Loucy (cell line): ENCODE measurements around the gene GRIK2.

Experiments used
- H2AFZ ChIP-seq: fragments of 200-600 bp; sonication (generic); 2 replicates; pipeline ENCODE4 v1.6.0; 2016; ENCODE audit warnings: antibody characterized with exemption, mild to moderate bottlenecking, low read length, moderate library complexity
- H3F3A ChIP-seq: fragments of 200-600 bp; 2 replicates; pipeline ENCODE4 v1.6.0; 2016; ENCODE audit warnings: antibody characterized with exemption, low read depth, mild to moderate bottlenecking
- H3K27me3 ChIP-seq: fragments of 200-600 bp; sonication (generic); 2 replicates; pipeline ENCODE4 v1.6.1; 2014; ENCODE audit warnings: low read length, mild to moderate bottlenecking; ENCODE audit not compliant: insufficient read depth, poor library complexity, severe bottlenecking
- H3K36me3 ChIP-seq: fragments of 200-600 bp; sonication (generic); 2 replicates; pipeline ENCODE4 v1.6.1; 2016; ENCODE audit warnings: low read length; ENCODE audit not compliant: insufficient read depth
- H3K4me1 ChIP-seq: fragments of 200-600 bp; sonication (generic); 2 replicates; pipeline ENCODE4 v1.5.1; 2014; ENCODE audit warnings: low read length, mild to moderate bottlenecking; ENCODE audit not compliant: insufficient read depth, poor library complexity, severe bottlenecking
- H3K4me2 ChIP-seq: fragments of 200-600 bp; sonication (generic); 2 replicates; pipeline ENCODE4 v1.6.0; 2014; ENCODE audit warnings: antibody characterized with exemption, low read length, low read depth, mild to moderate bottlenecking; ENCODE audit not compliant: poor library complexity, severe bottlenecking
- H3K4me3 ChIP-seq: fragments of 200-600 bp; sonication (generic); 2 replicates; pipeline ENCODE4 v1.5.1; 2014; ENCODE audit warnings: low read length, mild to moderate bottlenecking, mixed read lengths; ENCODE audit not compliant: poor library complexity, severe bottlenecking
- H3K79me2 ChIP-seq: fragments of 200-600 bp; sonication (generic); 2 replicates; pipeline ENCODE4 v1.6.1; 2014; ENCODE audit warnings: low read length; ENCODE audit not compliant: insufficient read depth
- H3K9ac ChIP-seq: fragments of 200-600 bp; sonication (generic); 2 replicates; pipeline ENCODE4 v1.6.0; 2014; ENCODE audit warnings: mild to moderate bottlenecking, low read depth, low read length, moderate library complexity; ENCODE audit not compliant: poor library complexity, severe bottlenecking
- H3K9me2 ChIP-seq: fragments of 200-600 bp; sonication (generic); replicated peaks from 2 replicates; pipeline ENCODE4 v1.6.1; 2016; ENCODE audit warnings: low read depth, low read length, mixed read lengths
- H3K9me3 ChIP-seq: fragments of 200-600 bp; sonication (generic); 2 replicates; pipeline ENCODE4 v1.6.1; 2014; ENCODE audit warnings: mild to moderate bottlenecking, antibody characterized with exemption, low read length, low read depth; ENCODE audit not compliant: insufficient read depth
- H4K20me1 ChIP-seq: fragments of 200-600 bp; sonication (generic); 2 replicates; pipeline ENCODE4 v1.6.0; 2014; ENCODE audit warnings: antibody characterized with exemption, low read length, mild to moderate bottlenecking; ENCODE audit not compliant: insufficient read depth, poor library complexity, severe bottlenecking
- EZH2phosphoT487 ChIP-seq: fragments of 200-600 bp; IDR thresholded peaks from 2 replicates; pipeline ENCODE4 v1.6.1; 2018; ENCODE audit warnings: antibody characterized with exemption, mild to moderate bottlenecking, moderate library complexity, borderline replicate concordance
- TF ChIP-seq, protein P1 (sequence below): fragments of 200-600 bp; sonication (generic); conservative IDR thresholded peaks from 2 replicates; pipeline ENCODE4 v1.5.1; 2014; ENCODE audit warnings: mild to moderate bottlenecking, antibody characterized with exemption, low read length

Gene GRIK2

DNA sequence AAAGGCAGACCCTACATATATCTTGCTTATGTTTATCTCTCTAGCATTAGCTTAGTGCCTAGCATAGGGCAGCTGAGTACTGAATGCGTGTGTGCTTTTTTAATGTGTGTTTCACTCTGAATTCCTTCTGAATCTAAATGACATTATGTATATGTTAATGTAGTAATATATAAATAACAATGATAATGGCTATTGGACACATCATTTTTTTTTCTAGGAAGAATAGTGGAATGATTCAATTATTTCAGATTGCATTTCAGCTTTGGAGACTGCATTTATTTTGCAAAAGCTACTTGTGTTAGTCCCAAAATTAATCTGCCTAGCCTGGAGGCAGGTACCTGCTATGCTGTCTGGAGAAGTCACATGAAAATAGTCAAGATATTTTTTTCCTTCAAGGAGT lies 371.8 kb downstream of the GRIK2 start:
- H2AFZ ChIP-seq, result no peak overlapping the region
- no peak overlapping the region for H3K4me3 ChIP-seq
- H3F3A ChIP-seq, result no peaks in the 10 kb centered on the region

DNA sequence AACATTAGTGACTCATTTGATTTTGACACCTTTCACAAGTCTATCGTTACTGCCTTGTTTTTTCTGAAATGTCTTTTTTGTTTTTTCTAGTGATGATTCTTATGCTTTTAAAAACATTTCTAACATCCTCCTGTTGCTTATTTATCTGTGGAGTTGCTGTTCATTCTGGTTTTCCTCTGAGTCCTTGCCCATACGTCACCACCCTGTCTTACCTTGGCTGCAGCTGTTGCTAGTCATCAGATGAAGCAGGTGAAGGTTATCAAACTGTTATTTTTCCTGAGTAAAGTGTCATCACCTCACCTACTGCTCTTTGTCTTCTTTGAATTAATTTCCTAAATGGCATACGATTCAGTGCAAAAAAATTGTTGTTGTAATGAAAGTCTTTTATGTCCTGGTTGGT lies 376.6 kb downstream of the GRIK2 start:
- Histone ChIP-seq H2AFZ (no peak overlapping the region), H3K9ac (no peak overlapping the region), H3K4me2 (no peak overlapping the region), H3K79me2 (no peaks in the 10 kb centered on the region), H3F3A (no peaks in the 10 kb centered on the region), H4K20me1 (no peaks in the 10 kb centered on the region), H3K9me2 (no peaks in the 10 kb centered on the region), H3K4me1 (no peaks in the 10 kb centered on the region), H3K27me3 (no peaks in the 10 kb centered on the region), H3K4me3 (no peak overlapping the region), H3K9me3 (no peaks in the 10 kb centered on the region), H3K36me3 (no peaks in the 10 kb centered on the region)
- TF ChIP-seq, protein P1, sequence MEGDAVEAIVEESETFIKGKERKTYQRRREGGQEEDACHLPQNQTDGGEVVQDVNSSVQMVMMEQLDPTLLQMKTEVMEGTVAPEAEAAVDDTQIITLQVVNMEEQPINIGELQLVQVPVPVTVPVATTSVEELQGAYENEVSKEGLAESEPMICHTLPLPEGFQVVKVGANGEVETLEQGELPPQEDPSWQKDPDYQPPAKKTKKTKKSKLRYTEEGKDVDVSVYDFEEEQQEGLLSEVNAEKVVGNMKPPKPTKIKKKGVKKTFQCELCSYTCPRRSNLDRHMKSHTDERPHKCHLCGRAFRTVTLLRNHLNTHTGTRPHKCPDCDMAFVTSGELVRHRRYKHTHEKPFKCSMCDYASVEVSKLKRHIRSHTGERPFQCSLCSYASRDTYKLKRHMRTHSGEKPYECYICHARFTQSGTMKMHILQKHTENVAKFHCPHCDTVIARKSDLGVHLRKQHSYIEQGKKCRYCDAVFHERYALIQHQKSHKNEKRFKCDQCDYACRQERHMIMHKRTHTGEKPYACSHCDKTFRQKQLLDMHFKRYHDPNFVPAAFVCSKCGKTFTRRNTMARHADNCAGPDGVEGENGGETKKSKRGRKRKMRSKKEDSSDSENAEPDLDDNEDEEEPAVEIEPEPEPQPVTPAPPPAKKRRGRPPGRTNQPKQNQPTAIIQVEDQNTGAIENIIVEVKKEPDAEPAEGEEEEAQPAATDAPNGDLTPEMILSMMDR, result no peak
- TF ChIP-seq EZH2phosphoT487, result no peak

More for the DNA sequence above, 371.8 kb downstream of the GRIK2 start:
- H3K9me3 ChIP-seq, result no peaks in the 10 kb centered on the region
- H3K4me2 ChIP-seq, result no peak overlapping the region
- no peaks in the 10 kb centered on the region for H3K27me3 ChIP-seq
- no peaks in the 10 kb centered on the region for H4K20me1 ChIP-seq
- no peaks in the 10 kb centered on the region for H3K4me1 ChIP-seq
- no peaks in the 10 kb centered on the region for H3K79me2 ChIP-seq
- H3K9ac ChIP-seq, result no peak overlapping the region
- H3K36me3 ChIP-seq, result no peaks in the 10 kb centered on the region
- TF ChIP-seq, protein P1, result no peak
- TF ChIP-seq EZH2phosphoT487, result no peak
- H3K9me2 ChIP-seq, result no peaks in the 10 kb centered on the region

DNA sequence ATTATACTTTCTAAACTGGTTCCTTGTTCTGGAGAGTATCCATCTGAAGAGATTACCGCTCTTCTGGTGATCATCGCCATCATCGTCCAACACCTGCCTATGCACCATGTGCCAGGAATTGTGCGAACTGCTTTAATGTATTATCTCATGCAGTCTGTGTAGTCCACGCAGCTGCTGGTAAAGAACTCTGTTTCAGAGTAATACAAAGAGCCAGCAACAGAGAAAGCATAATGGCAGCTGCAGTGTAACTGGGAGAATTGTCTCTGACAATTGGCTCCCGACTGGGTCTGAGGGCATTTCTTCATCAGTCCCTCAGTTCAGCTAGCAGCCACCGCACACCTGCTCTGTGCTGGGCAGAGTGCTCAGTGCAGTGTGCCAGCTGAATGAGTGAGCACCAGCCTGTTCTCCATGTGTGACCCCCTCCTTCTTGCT lies 383.4 kb downstream of the GRIK2 start:
- Histone ChIP-seq H3K4me2 (no peak overlapping the region), H3F3A (no peaks in the 10 kb centered on the region), H3K9me2 (no peaks in the 10 kb centered on the region), H3K9ac (no peak overlapping the region), H3K4me1 (no peaks in the 10 kb centered on the region), H3K79me2 (no peaks in the 10 kb centered on the region), H2AFZ (no peak overlapping the region), H4K20me1 (no peaks in the 10 kb centered on the region), H3K27me3 (no peaks in the 10 kb centered on the region), H3K36me3 (no peaks in the 10 kb centered on the region), H3K9me3 (no peaks in the 10 kb centered on the region), H3K4me3 (no peak overlapping the region)
- TF ChIP-seq, protein P1, result no peak
- no peak for TF ChIP-seq EZH2phosphoT487
